ENCODE measurements around the gene MRPL28.
A peak's percentile ranks its signal among the peaks of the same experiment; 100 is the strongest.

DNA sequence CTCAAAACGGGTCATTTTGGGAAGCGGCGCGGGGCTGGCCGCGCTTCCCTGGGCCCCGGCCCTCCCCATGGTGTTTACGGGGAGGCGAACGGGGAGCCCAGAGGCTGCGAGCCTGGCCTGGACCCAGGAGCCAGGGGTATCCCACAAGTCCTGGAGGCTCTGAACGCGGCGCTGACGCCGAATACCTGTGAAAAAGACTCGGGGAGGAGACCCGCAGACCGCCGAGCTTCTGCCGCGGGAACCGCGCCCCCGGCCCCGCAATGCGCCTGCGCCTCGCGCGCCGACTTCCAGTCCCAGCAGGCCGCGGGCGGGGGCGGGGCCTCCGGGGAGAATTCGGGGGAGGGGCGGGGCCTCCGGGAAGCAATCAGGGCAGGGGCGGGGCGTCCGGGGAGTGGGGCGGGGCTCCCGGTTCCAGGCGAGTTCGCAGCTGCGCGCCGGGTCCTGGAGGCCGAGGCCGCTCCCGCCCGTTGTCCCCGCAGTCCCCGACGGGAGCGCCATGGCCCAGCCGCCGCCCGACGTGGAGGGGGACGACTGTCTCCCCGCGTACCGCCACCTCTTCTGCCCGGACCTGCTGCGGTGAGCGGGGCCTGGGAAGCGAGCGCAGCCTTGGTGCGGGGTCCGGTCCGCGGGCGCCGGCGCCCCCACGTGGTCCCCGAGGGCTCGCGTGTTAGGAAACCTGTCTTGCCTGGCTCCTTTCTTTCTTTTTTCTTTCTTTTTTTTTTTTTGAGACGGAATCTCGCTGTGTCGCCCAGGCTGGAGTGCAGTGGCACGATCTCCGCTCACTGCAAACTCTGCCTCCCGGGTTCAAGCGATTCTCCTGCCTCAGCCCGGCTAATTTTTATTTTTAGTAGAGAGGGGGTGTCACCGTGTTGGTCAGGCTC lies 31.4 kb upstream of the MRPL28 start, which contains the start of gene DECR2:
- peak in 2 of 4 donors; percentile 77 to 93 for TF ChIP-seq POLR2A (IDR thresholded peaks at IDR 0.05)
- TF ChIP-seq, protein P1, sequence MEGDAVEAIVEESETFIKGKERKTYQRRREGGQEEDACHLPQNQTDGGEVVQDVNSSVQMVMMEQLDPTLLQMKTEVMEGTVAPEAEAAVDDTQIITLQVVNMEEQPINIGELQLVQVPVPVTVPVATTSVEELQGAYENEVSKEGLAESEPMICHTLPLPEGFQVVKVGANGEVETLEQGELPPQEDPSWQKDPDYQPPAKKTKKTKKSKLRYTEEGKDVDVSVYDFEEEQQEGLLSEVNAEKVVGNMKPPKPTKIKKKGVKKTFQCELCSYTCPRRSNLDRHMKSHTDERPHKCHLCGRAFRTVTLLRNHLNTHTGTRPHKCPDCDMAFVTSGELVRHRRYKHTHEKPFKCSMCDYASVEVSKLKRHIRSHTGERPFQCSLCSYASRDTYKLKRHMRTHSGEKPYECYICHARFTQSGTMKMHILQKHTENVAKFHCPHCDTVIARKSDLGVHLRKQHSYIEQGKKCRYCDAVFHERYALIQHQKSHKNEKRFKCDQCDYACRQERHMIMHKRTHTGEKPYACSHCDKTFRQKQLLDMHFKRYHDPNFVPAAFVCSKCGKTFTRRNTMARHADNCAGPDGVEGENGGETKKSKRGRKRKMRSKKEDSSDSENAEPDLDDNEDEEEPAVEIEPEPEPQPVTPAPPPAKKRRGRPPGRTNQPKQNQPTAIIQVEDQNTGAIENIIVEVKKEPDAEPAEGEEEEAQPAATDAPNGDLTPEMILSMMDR (IDR thresholded peaks at IDR 0.05): peak; percentile 36 to 66 (median 46)
